Naive B cell (primary cell): ENCODE data around the gene FAM111B. TPM values are rescaled to one million over a fixed set of nuclear protein-coding genes. Genes with fewer than 3 reads are reported as not detected.
"Not testable (repeated sequence)": the region's sequence is repeated elsewhere in the genome, so short reads cannot be mapped to it uniquely, and the experiment has no call there.

Experiments
- ATAC-seq, 2 donors: fragments of 150-1000 bp; cut with Tn5 transposase; 2 replicates each; pipeline ENCODE4 v1.10.0; 2021; ENCODE audit warnings: low read depth in 2 of 2, mild to moderate bottlenecking in 2 of 2, moderate library complexity in 2 of 2
- DNase-seq: peaks from one replicate; pipeline ENCODE4 v3.0.0; 2022
- H3K27ac Mint-ChIP-seq, 6 donors: one replicate each; pipeline ENCODE4 v1.8.0; 2020 to 2022; ENCODE audit warnings: mild to moderate bottlenecking in 6 of 6, mixed read lengths in 6 of 6, moderate library complexity in 5 of 6, inconsistent platforms in 2 of 6
- H3K27me3 Mint-ChIP-seq, 3 donors: one replicate each; pipeline ENCODE4 v1.8.0; 2021 to 2022; ENCODE audit warnings: mixed read lengths in 3 of 3, mild to moderate bottlenecking in 1 of 3
- H3K36me3 Mint-ChIP-seq, 2 donors: one replicate each; pipeline ENCODE4 v1.8.0; 2020 to 2022; ENCODE audit warnings: mixed read lengths in 2 of 2, inconsistent platforms in 1 of 2, mild to moderate bottlenecking in 1 of 2
- H3K4me1 Mint-ChIP-seq, 3 donors: one replicate each; pipeline ENCODE4 v1.8.0; 2020 to 2022; ENCODE audit warnings: mixed read lengths in 3 of 3, inconsistent platforms in 1 of 3, mild to moderate bottlenecking in 1 of 3, moderate library complexity in 1 of 3
- H3K4me3 Mint-ChIP-seq, 8 donors: one replicate each; pipeline ENCODE4 v1.8.0; 2020 to 2022; ENCODE audit warnings: mild to moderate bottlenecking in 8 of 8, mixed read lengths in 8 of 8, moderate library complexity in 8 of 8, inconsistent platforms in 2 of 8
- H3K9me3 Mint-ChIP-seq, 7 donors: one replicate each; pipeline ENCODE4 v1.8.0; 2020 to 2022; ENCODE audit warnings: mixed read lengths in 7 of 7, mild to moderate bottlenecking in 5 of 7, inconsistent platforms in 2 of 7, moderate library complexity in 1 of 7
- polyA plus RNA-seq, 6 donors: library from polyadenylated mRNA; unstranded; fragments of 300-500 nt; fragmentation: Illumina TruSeq; gene quantifications; one replicate each; pipeline ENCODE4 v1.2.3, GENCODE V29; 2021; ENCODE audit warnings: low read depth in 6 of 6

FAM111B gene
- 10 to 100 TPM in 5 of 6 donors, 1 to 10 TPM in 1; 9.4 to 69.2 (median 10.4) TPM for polyA plus RNA-seq

- Mint-ChIP-seq H3K27me3 (no peaks in the 10 kb centered on the region), H3K36me3 (no peaks in the 10 kb centered on the region), H3K27ac (peak within 1 kb of the TSS; percentile 51 to 96 (median 92)), H3K4me3 (peak within 1 kb of the TSS; percentile 87 to 99 (median 95)), H3K4me1 (peaks cover 69 to 78% (median 75%) of the 10 kb centered on the region in 3 donors), H3K9me3 (peaks cover 0 to 2% (median 0%) of the 10 kb centered on the region in 7 donors)
- peak; percentile 54 for DNase-seq
- ATAC-seq = peak; percentile 38 to 46
These were observed at the start of gene FAM111B for GRCh38 chr11:59106363-59107336. Gene FAM111B, plus strand, starts transcription at chr11:59107237. Its CDS starts 2,389 bp downstream, at chr11:59109626.

GRCh38 chr11:59058120-59059033 lies 48.7 kb upstream of the FAM111B start:
- Mint-ChIP-seq H3K4me3 (peak overlapping the region; percentile 87 to 100 (median 97)), H3K27ac (peak overlapping the region; percentile 70 to 95 (median 94)), H3K4me1 (peaks cover 49 to 75% (median 73%) of the 10 kb centered on the region in 3 donors)
- ATAC-seq = peak; percentile 82 to 84
- peak; percentile 95 for DNase-seq
- H3K27me3 Mint-ChIP-seq, H3K36me3 Mint-ChIP-seq, H3K9me3 Mint-ChIP-seq: not testable (repeated sequence)

- not testable (repeated sequence) for H3K27me3 Mint-ChIP-seq, DNase-seq, H3K36me3 Mint-ChIP-seq, ATAC-seq, H3K9me3 Mint-ChIP-seq
- Mint-ChIP-seq H3K27ac (peak overlapping the region in 1 of 6 donors; percentile 58), H3K4me1 (peaks cover 42 to 66% (median 62%) of the 10 kb centered on the region in 3 donors), H3K4me3 (peak overlapping the region in 2 of 8 donors; percentile 7 to 24)
These were observed 46.9 kb upstream of the FAM111B start for GRCh38 chr11:59060096-59060495.

GRCh38 chr11:59062602-59063529 lies 44.2 kb upstream of the FAM111B start:
- ATAC-seq = no peak
- no peaks in the 10 kb centered on the region for H3K27me3 Mint-ChIP-seq
- H3K36me3 Mint-ChIP-seq = no peaks in the 10 kb centered on the region
- peaks cover 0 to 7% (median 2%) of the 10 kb centered on the region in 7 donors for H3K9me3 Mint-ChIP-seq
- H3K27ac Mint-ChIP-seq = peak overlapping the region in 1 of 6 donors; percentile 92
- no peak for DNase-seq
- peak overlapping the region in 1 of 8 donors; percentile 17 for H3K4me3 Mint-ChIP-seq
- H3K4me1 Mint-ChIP-seq = peaks cover 27 to 53% (median 43%) of the 10 kb centered on the region in 3 donors

GRCh38 chr11:59063996-59064727 lies 42.9 kb upstream of the FAM111B start:
- DNase-seq, H3K4me3 Mint-ChIP-seq, H3K9me3 Mint-ChIP-seq, H3K36me3 Mint-ChIP-seq, H3K27me3 Mint-ChIP-seq: not testable (repeated sequence)
- peak in 1 of 2 donors; percentile 23 for ATAC-seq
- peak overlapping the region in 1 of 6 donors; percentile 33 for H3K27ac Mint-ChIP-seq
- peaks cover 15 to 40% (median 30%) of the 10 kb centered on the region in 3 donors for H3K4me1 Mint-ChIP-seq

- Mint-ChIP-seq H3K27me3 (no peaks in the 10 kb centered on the region), H3K36me3 (peaks cover 0 to 14% of the 10 kb centered on the region in 2 donors), H3K27ac (no peak overlapping the region), H3K9me3 (peaks cover 0 to 27% (median 10%) of the 10 kb centered on the region in 7 donors), H3K4me1 (peaks cover 3 to 15% (median 4%) of the 10 kb centered on the region in 3 donors), H3K4me3 (no peak overlapping the region)
- DNase-seq = no peak
- ATAC-seq = no peak
These were observed 38.0 kb upstream of the FAM111B start for GRCh38 chr11:59069087-59069486.

GRCh38 chr11:59076876-59077571 lies 30.0 kb upstream of the FAM111B start:
- ATAC-seq = peak; percentile 91 to 92
- H3K27ac Mint-ChIP-seq = peak overlapping the region; percentile 80 to 98 (median 88)

GRCh38 chr11:59078435-59078834 lies 28.6 kb upstream of the FAM111B start:
- peak; percentile 72 for DNase-seq
- peaks cover 46 to 74% (median 62%) of the 10 kb centered on the region in 3 donors for H3K4me1 Mint-ChIP-seq
- no peaks in the 10 kb centered on the region for H3K27me3 Mint-ChIP-seq

More at GRCh38 chr11:59076876-59077571, 30.0 kb upstream of the FAM111B start:
- H3K4me1 Mint-ChIP-seq = peaks cover 43 to 74% (median 62%) of the 10 kb centered on the region in 3 donors
- DNase-seq = peak; percentile 60
- H3K36me3 Mint-ChIP-seq = peaks cover 9 to 23% of the 10 kb centered on the region in 2 donors
- H3K4me3 Mint-ChIP-seq = peak overlapping the region in 7 of 8 donors; percentile 0 to 86 (median 57)
- H3K27me3 Mint-ChIP-seq = no peaks in the 10 kb centered on the region
- peaks cover 4 to 25% (median 15%) of the 10 kb centered on the region in 7 donors for H3K9me3 Mint-ChIP-seq

GRCh38 chr11:59079086-59079485 lies 28.0 kb upstream of the FAM111B start:
- H3K4me3 Mint-ChIP-seq = peak overlapping the region in 6 of 8 donors; percentile 27 to 72 (median 62)

More at GRCh38 chr11:59078435-59078834, 28.6 kb upstream of the FAM111B start:
- Mint-ChIP-seq H3K27ac (peak overlapping the region; percentile 80 to 98 (median 88)), H3K36me3 (peaks cover 9 to 12% of the 10 kb centered on the region in 2 donors), H3K4me3 (peak overlapping the region in 6 of 8 donors; percentile 27 to 72 (median 62)), H3K9me3 (peaks cover 4 to 18% (median 10%) of the 10 kb centered on the region in 7 donors)
- peak; percentile 66 to 67 for ATAC-seq

GRCh38 chr11:59080421-59080820 lies 26.6 kb upstream of the FAM111B start:
- H3K36me3 Mint-ChIP-seq, H3K9me3 Mint-ChIP-seq, H3K27me3 Mint-ChIP-seq, ATAC-seq, DNase-seq: not testable (repeated sequence)
- H3K27ac Mint-ChIP-seq = peak overlapping the region in 1 of 6 donors; percentile 72
- H3K4me1 Mint-ChIP-seq = peaks cover 53 to 75% (median 65%) of the 10 kb centered on the region in 3 donors
- peak overlapping the region in 2 of 8 donors; percentile 7 to 20 for H3K4me3 Mint-ChIP-seq

More at GRCh38 chr11:59079086-59079485, 28.0 kb upstream of the FAM111B start:
- peak overlapping the region; percentile 18 to 98 (median 88) for H3K27ac Mint-ChIP-seq
- H3K4me1 Mint-ChIP-seq = peaks cover 52 to 81% (median 64%) of the 10 kb centered on the region in 3 donors
- peaks cover 4 to 12% (median 8%) of the 10 kb centered on the region in 7 donors for H3K9me3 Mint-ChIP-seq
- no peaks in the 10 kb centered on the region for H3K27me3 Mint-ChIP-seq
- ATAC-seq (no peak), DNase-seq (no peak)
- H3K36me3 Mint-ChIP-seq = peaks cover 9 to 12% of the 10 kb centered on the region in 2 donors
